ENCODE measurements around the gene C2CD4C.

C2CD4C gene

GRCh38 chr19:401866-402511 lies 7.0 kb downstream of the C2CD4C start:
- Histone ChIP-seq H3K23ac (ENCODE audit: low read length) (no peak overlapping the region), H2BK5ac (ENCODE audit: low read length) (no peak overlapping the region), H2BK15ac (replicated peaks; ENCODE audit: low read depth) (no peak overlapping the region), H3K4ac (ENCODE audit: low read depth, low read length) (no peak overlapping the region), H3K27ac (ENCODE audit: low read depth, low read length) (no peak overlapping the region), H2BK120ac (ENCODE audit: low read depth, low read length) (no peak overlapping the region), H3K79me1 (ENCODE audit: low read length) (no peaks in the 10 kb centered on the region), H3K4me1 (ENCODE audit: control insufficient read depth, low read depth, low read length) (no peaks in the 10 kb centered on the region), H4K5ac (ENCODE audit: low read length) (no peak overlapping the region), H3K79me2 (ENCODE audit: control insufficient read depth, insufficient read depth, low read length) (no peaks in the 10 kb centered on the region), H3K36me3 (ENCODE audit: control insufficient read depth, insufficient read depth, low read length) (no peaks in the 10 kb centered on the region), H3K9ac (ENCODE audit: low read length) (no peak overlapping the region), H2AK5ac (ENCODE audit: low read length) (no peak overlapping the region), H3K4me3 (ENCODE audit: low read length) (no peak overlapping the region), H3K56ac (ENCODE audit: low read length) (no peak overlapping the region), H3K18ac (ENCODE audit: low read length) (no peak overlapping the region), H3K4me2 (ENCODE audit: low read length) (no peak overlapping the region), H3K27me3 (ENCODE audit: insufficient read depth, low read length, poor library complexity) (no peaks in the 10 kb centered on the region), H4K8ac (ENCODE audit: low read depth, low read length) (no peak overlapping the region)
- WGBS (ENCODE audit: extremely low coverage, insufficient coverage, low lambda C conversion rate), result no CpG with 5 or more reads among the region's 38 CpGs
- no peak for DNase-seq

- Histone ChIP-seq H3K79me2 (ENCODE audit: control insufficient read depth, insufficient read depth, low read length) (no peaks in the 10 kb centered on the region), H4K8ac (ENCODE audit: low read depth, low read length) (no peak overlapping the region), H4K5ac (ENCODE audit: low read length) (no peak overlapping the region), H2BK15ac (replicated peaks; ENCODE audit: low read depth) (no peak overlapping the region), H2BK5ac (ENCODE audit: low read length) (no peak overlapping the region), H3K4ac (ENCODE audit: low read depth, low read length) (no peak overlapping the region), H3K4me1 (ENCODE audit: control insufficient read depth, low read depth, low read length) (no peaks in the 10 kb centered on the region), H2AK5ac (ENCODE audit: low read length) (no peak overlapping the region), H3K79me1 (ENCODE audit: low read length) (no peaks in the 10 kb centered on the region), H3K4me2 (ENCODE audit: low read length) (no peak overlapping the region), H2BK120ac (ENCODE audit: low read depth, low read length) (no peak overlapping the region), H3K4me3 (ENCODE audit: low read length) (no peak overlapping the region), H3K27ac (ENCODE audit: low read depth, low read length) (no peak overlapping the region), H3K23ac (ENCODE audit: low read length) (no peak overlapping the region), H3K9ac (ENCODE audit: low read length) (no peak overlapping the region), H3K18ac (ENCODE audit: low read length) (no peak overlapping the region), H3K27me3 (ENCODE audit: insufficient read depth, low read length, poor library complexity) (no peaks in the 10 kb centered on the region), H3K36me3 (ENCODE audit: control insufficient read depth, insufficient read depth, low read length) (no peaks in the 10 kb centered on the region), H3K56ac (ENCODE audit: low read length) (no peak overlapping the region)
- DNase-seq, result no peak
- WGBS (ENCODE audit: extremely low coverage, insufficient coverage, low lambda C conversion rate), result no CpG with 5 or more reads among the region's 43 CpGs
Observed at GRCh38 chr19:400976-401865, 7.7 kb downstream of the C2CD4C start.

DNA sequence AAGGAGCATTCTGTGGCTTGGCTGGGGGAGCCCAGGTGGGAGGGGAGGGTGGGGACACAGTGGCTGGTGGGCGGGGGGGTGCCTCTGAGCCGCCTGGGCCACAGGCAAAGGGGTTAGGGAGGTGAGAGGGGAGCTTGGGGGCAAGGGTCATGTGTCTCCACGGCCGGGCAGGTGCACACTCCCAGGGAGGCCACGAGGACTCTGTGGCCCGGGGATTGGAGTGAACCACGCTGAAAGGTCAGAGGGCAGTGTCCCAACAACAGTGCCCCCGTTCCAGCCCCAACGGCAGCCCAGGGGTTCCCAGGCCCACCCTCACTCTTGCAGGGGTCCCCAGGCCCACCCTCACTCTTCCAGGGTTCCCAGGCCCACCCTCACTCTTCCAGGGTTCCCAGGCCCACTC lies 9.6 kb downstream of the C2CD4C start:
- H2BK120ac ChIP-seq (ENCODE audit: low read depth, low read length), result no peak overlapping the region
- no peak for DNase-seq
- no peak overlapping the region for H2BK15ac ChIP-seq (replicated peaks; ENCODE audit: low read depth)
- H3K4me2 ChIP-seq (ENCODE audit: low read length), result no peak overlapping the region
- no peaks in the 10 kb centered on the region for H3K27me3 ChIP-seq (ENCODE audit: insufficient read depth, low read length, poor library complexity)
- H3K4ac ChIP-seq (ENCODE audit: low read depth, low read length), result no peak overlapping the region
- H3K18ac ChIP-seq (ENCODE audit: low read length), result no peak overlapping the region
- no peaks in the 10 kb centered on the region for H3K4me1 ChIP-seq (ENCODE audit: control insufficient read depth, low read depth, low read length)
- no peaks in the 10 kb centered on the region for H3K36me3 ChIP-seq (ENCODE audit: control insufficient read depth, insufficient read depth, low read length)
- no peak overlapping the region for H4K5ac ChIP-seq (ENCODE audit: low read length)
- H3K9ac ChIP-seq (ENCODE audit: low read length), result no peak overlapping the region
- H3K23ac ChIP-seq (ENCODE audit: low read length), result no peak overlapping the region
- H2BK5ac ChIP-seq (ENCODE audit: low read length), result no peak overlapping the region
- H3K4me3 ChIP-seq (ENCODE audit: low read length), result no peak overlapping the region
- WGBS (ENCODE audit: extremely low coverage, insufficient coverage, low lambda C conversion rate), result no CpG with 5 or more reads among the region's 9 CpGs
- no peak overlapping the region for H4K8ac ChIP-seq (ENCODE audit: low read depth, low read length)
- H3K56ac ChIP-seq (ENCODE audit: low read length), result no peak overlapping the region
- no peaks in the 10 kb centered on the region for H3K79me2 ChIP-seq (ENCODE audit: control insufficient read depth, insufficient read depth, low read length)
- no peak overlapping the region for H3K27ac ChIP-seq (ENCODE audit: low read depth, low read length)
- no peak overlapping the region for H2AK5ac ChIP-seq (ENCODE audit: low read length)
- no peaks in the 10 kb centered on the region for H3K79me1 ChIP-seq (ENCODE audit: low read length)

- no peaks in the 10 kb centered on the region for H3K79me1 ChIP-seq (ENCODE audit: low read length)
- H3K9ac ChIP-seq (ENCODE audit: low read length), result no peak overlapping the region
- H3K23ac ChIP-seq (ENCODE audit: low read length), result no peak overlapping the region
- no peak overlapping the region for H2BK120ac ChIP-seq (ENCODE audit: low read depth, low read length)
- no peaks in the 10 kb centered on the region for H3K27me3 ChIP-seq (ENCODE audit: insufficient read depth, low read length, poor library complexity)
- H3K4me2 ChIP-seq (ENCODE audit: low read length), result no peak overlapping the region
- H3K18ac ChIP-seq (ENCODE audit: low read length), result no peak overlapping the region
- H3K56ac ChIP-seq (ENCODE audit: low read length), result no peak overlapping the region
- H3K79me2 ChIP-seq (ENCODE audit: control insufficient read depth, insufficient read depth, low read length), result no peaks in the 10 kb centered on the region
- H2BK15ac ChIP-seq (replicated peaks; ENCODE audit: low read depth), result no peak overlapping the region
- no peak overlapping the region for H3K27ac ChIP-seq (ENCODE audit: low read depth, low read length)
- no peaks in the 10 kb centered on the region for H3K4me1 ChIP-seq (ENCODE audit: control insufficient read depth, low read depth, low read length)
- DNase-seq, result no peak
- no peak overlapping the region for H2BK5ac ChIP-seq (ENCODE audit: low read length)
- H3K36me3 ChIP-seq (ENCODE audit: control insufficient read depth, insufficient read depth, low read length), result no peaks in the 10 kb centered on the region
- no peak overlapping the region for H4K5ac ChIP-seq (ENCODE audit: low read length)
- no peak overlapping the region for H3K4ac ChIP-seq (ENCODE audit: low read depth, low read length)
- H4K8ac ChIP-seq (ENCODE audit: low read depth, low read length), result no peak overlapping the region
- no CpG with 5 or more reads among the region's 17 CpGs for WGBS (ENCODE audit: extremely low coverage, insufficient coverage, low lambda C conversion rate)
- H2AK5ac ChIP-seq (ENCODE audit: low read length), result no peak overlapping the region
- H3K4me3 ChIP-seq (ENCODE audit: low read length), result no peak overlapping the region
Observed at GRCh38 chr19:398719-399118, 10.2 kb downstream of the C2CD4C start.

- no CpG with 5 or more reads among the region's 31 CpGs for WGBS (ENCODE audit: extremely low coverage, insufficient coverage, low lambda C conversion rate)
- Histone ChIP-seq H4K8ac (ENCODE audit: low read depth, low read length) (no peak overlapping the region), H3K23ac (ENCODE audit: low read length) (no peak overlapping the region), H3K79me2 (ENCODE audit: control insufficient read depth, insufficient read depth, low read length) (no peaks in the 10 kb centered on the region), H3K79me1 (ENCODE audit: low read length) (no peaks in the 10 kb centered on the region), H3K56ac (ENCODE audit: low read length) (no peak overlapping the region), H2BK120ac (ENCODE audit: low read depth, low read length) (no peak overlapping the region), H3K4me2 (ENCODE audit: low read length) (no peak overlapping the region), H3K4ac (ENCODE audit: low read depth, low read length) (no peak overlapping the region), H3K18ac (ENCODE audit: low read length) (no peak overlapping the region), H3K4me1 (ENCODE audit: control insufficient read depth, low read depth, low read length) (no peaks in the 10 kb centered on the region), H4K5ac (ENCODE audit: low read length) (no peak overlapping the region), H2BK5ac (ENCODE audit: low read length) (no peak overlapping the region), H3K36me3 (ENCODE audit: control insufficient read depth, insufficient read depth, low read length) (no peaks in the 10 kb centered on the region), H3K9ac (ENCODE audit: low read length) (no peak overlapping the region), H2AK5ac (ENCODE audit: low read length) (no peak overlapping the region), H2BK15ac (replicated peaks; ENCODE audit: low read depth) (no peak overlapping the region), H3K4me3 (ENCODE audit: low read length) (no peak overlapping the region), H3K27ac (ENCODE audit: low read depth, low read length) (no peak overlapping the region), H3K27me3 (ENCODE audit: insufficient read depth, low read length, poor library complexity) (no peaks in the 10 kb centered on the region)
- no peak for DNase-seq
Observed at GRCh38 chr19:397941-398706, 10.8 kb downstream of the C2CD4C start.
